ENCODE measurements around the gene B4GALT5. TPM values are rescaled to one million over a fixed set of nuclear protein-coding genes. Genes with fewer than 3 reads are reported as not detected.

Gene B4GALT5
- total RNA-seq, 6 donors from 2014 or later, result 16.2 to 49.0 (median 36.7) TPM

DNA sequence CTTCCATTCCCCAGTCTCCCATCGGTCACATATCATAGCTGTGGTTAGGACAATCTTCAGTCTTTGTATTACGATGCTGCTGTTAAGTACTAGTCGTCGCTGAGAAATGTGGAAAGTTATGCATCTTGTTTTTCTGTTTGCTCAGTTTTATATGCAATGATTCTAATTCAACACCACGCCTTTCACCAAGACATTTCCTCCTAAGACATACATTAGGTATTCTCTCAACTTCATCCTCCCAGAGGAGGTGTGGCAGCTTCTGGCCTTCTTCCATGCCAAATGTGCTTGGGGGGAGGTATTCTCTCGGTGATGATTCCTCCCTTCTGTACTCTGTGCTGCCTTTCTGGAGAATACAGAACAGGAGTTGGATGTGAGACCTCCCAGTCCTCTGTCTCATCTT lies 66.1 kb downstream of the B4GALT5 start:
- no peak overlapping the region for H3K27ac ChIP-seq
- TF ChIP-seq POLR2A (IDR thresholded peaks at IDR 0.05), result no peak
- no peak for TF ChIP-seq POLR2AphosphoS5 (IDR thresholded peaks at IDR 0.05)
- no peak for TF ChIP-seq EP300 (IDR thresholded peaks at IDR 0.05)
- TF ChIP-seq CTCF (IDR thresholded peaks at IDR 0.05), result no peak
- H3K9me3 ChIP-seq, result no peaks in the 10 kb centered on the region
- no peak for DNase-seq
- H3K4me3 ChIP-seq, result no peak overlapping the region
- 94 to 96% methylated on average over 6 of the region's 6 CpGs for whole genome bisulfite sequencing, 2 donors
- H3K27me3 ChIP-seq, result no peaks in the 10 kb centered on the region
- H3K36me3 ChIP-seq, result peaks cover 13 to 78% (median 57%) of the 10 kb centered on the region in 4 donors
- ATAC-seq (ENCODE audit: low FRiP score in 2 of 2), result no peak
- H3K4me1 ChIP-seq, result peaks cover 0 to 5% (median 2%) of the 10 kb centered on the region in 4 donors

GRCh38 chr20:49646528-49646927 lies 67.2 kb downstream of the B4GALT5 start:
- Histone ChIP-seq H3K4me1 (peaks cover 5 to 13% (median 10%) of the 10 kb centered on the region in 4 donors), H3K9me3 (no peaks in the 10 kb centered on the region), H3K36me3 (peaks cover 10 to 78% (median 55%) of the 10 kb centered on the region in 4 donors), H3K27me3 (no peaks in the 10 kb centered on the region), H3K27ac (no peak overlapping the region), H3K4me3 (no peak overlapping the region)
- no peak for ATAC-seq (ENCODE audit: low FRiP score in 2 of 2)
- WGBS, 2 donors, result 89 to 93% methylated on average over 2 of the region's 2 CpGs
- no peak for DNase-seq
- no peak for TF ChIP-seq CTCF (IDR thresholded peaks at IDR 0.05)
- TF ChIP-seq POLR2A (IDR thresholded peaks at IDR 0.05), result no peak
- no peak for TF ChIP-seq EP300 (IDR thresholded peaks at IDR 0.05)
- TF ChIP-seq POLR2AphosphoS5 (IDR thresholded peaks at IDR 0.05), result no peak

DNA sequence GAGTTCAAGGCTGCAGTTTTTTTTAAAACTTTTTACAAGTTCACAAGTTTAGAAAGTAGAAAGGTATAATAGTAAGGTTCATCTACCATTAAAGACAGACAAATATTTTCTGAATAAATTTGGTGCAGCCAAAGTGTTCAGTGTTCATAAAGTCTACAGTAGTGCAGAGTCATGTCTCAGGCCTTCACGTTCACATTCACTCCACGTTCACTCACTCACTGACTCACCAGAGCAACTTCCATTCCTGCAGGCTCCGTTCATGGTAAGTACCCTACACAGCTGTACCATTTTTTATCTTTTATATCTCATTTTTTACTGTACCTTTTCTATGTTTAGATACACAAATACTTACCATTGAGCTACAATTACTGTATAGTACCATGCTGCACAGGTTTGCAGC lies 67.6 kb downstream of the B4GALT5 start:
- no peak for TF ChIP-seq POLR2A (IDR thresholded peaks at IDR 0.05)
- TF ChIP-seq EP300 (IDR thresholded peaks at IDR 0.05), result no peak
- TF ChIP-seq POLR2AphosphoS5 (IDR thresholded peaks at IDR 0.05), result no peak
- peaks cover 5 to 17% (median 12%) of the 10 kb centered on the region in 4 donors for H3K4me1 ChIP-seq
- H3K36me3 ChIP-seq, result peaks cover 10 to 81% (median 55%) of the 10 kb centered on the region in 4 donors
- H3K27me3 ChIP-seq, result no peaks in the 10 kb centered on the region
- ATAC-seq (ENCODE audit: low FRiP score in 2 of 2), result no peak
- no peaks in the 10 kb centered on the region for H3K9me3 ChIP-seq
- 87 to 92% methylated on average over 3 of the region's 3 CpGs for WGBS, 2 donors
- DNase-seq, result no peak
- H3K27ac ChIP-seq, result no peak overlapping the region
- no peak overlapping the region for H3K4me3 ChIP-seq

DNA sequence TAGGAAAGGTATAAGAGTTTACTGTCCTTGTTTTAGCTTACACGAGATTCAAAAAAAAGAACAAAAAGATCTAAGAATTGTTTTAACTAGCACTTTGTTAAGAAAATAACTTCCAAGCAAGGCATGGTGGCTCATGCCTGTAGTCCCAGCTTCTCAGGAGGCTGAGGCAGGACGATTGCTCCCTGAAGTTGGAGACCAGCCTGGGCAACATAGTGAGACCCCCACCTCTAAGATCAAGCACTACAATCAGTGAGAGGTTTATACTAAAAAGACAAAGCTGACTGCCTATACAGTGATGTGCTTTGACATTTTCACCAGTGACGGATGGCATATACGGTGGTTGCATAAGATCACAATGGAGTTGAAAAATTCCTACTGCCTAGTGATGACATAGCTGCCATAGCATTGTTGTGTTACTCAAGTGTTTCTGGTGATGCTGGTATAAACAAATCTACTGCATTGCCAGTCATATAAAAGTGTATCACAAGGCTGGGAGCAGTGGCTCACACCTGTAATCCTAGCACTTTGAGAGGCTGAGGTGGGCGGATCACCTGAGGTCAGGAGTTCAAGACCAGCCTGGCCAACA lies 68.6 kb downstream of the B4GALT5 start:
- H3K4me1 ChIP-seq, result peaks cover 5 to 19% (median 12%) of the 10 kb centered on the region in 4 donors
- H3K36me3 ChIP-seq, result peaks cover 14 to 92% (median 59%) of the 10 kb centered on the region in 4 donors
- no peaks in the 10 kb centered on the region for H3K27me3 ChIP-seq
- H3K27ac ChIP-seq, result no peak overlapping the region
- WGBS, 2 donors, result 88 to 91% methylated on average over 5 of the region's 5 CpGs
- ATAC-seq (ENCODE audit: low FRiP score in 2 of 2), result no peak
- DNase-seq, result no peak
- TF ChIP-seq POLR2A (IDR thresholded peaks at IDR 0.05), result no peak
- no peak for TF ChIP-seq EP300 (IDR thresholded peaks at IDR 0.05)
- TF ChIP-seq POLR2AphosphoS5 (IDR thresholded peaks at IDR 0.05), result no peak
- no peak for TF ChIP-seq CTCF (IDR thresholded peaks at IDR 0.05)
- H3K9me3 ChIP-seq, result no peaks in the 10 kb centered on the region
- H3K4me3 ChIP-seq, result no peak overlapping the region

GRCh38 chr20:49642816-49643215 lies 70.9 kb downstream of the B4GALT5 start:
- DNase-seq, result no peak
- H3K27me3 ChIP-seq, result no peaks in the 10 kb centered on the region
- H3K36me3 ChIP-seq, result peaks cover 18 to 98% (median 67%) of the 10 kb centered on the region in 4 donors
- peak overlapping the region; percentile 15 to 69 (median 43) for H3K27ac ChIP-seq
- no peak for ATAC-seq (ENCODE audit: low FRiP score in 2 of 2)
- H3K4me3 ChIP-seq, result no peak overlapping the region
- no peak for TF ChIP-seq POLR2AphosphoS5 (IDR thresholded peaks at IDR 0.05)
- TF ChIP-seq CTCF (IDR thresholded peaks at IDR 0.05), result no peak
- no peak for TF ChIP-seq POLR2A (IDR thresholded peaks at IDR 0.05)
- TF ChIP-seq EP300 (IDR thresholded peaks at IDR 0.05), result no peak
- H3K9me3 ChIP-seq, result no peaks in the 10 kb centered on the region
- H3K4me1 ChIP-seq, result peaks cover 5 to 19% (median 12%) of the 10 kb centered on the region in 4 donors
- 81 to 85% methylated on average over 4 of the region's 4 CpGs for WGBS, 2 donors
